ENCODE measurements around the gene LAMC3. TPM values are rescaled to one million over a fixed set of nuclear protein-coding genes. Genes with fewer than 3 reads are reported as not detected.

LAMC3 gene
- polyA plus RNA-seq, 1 of the 3 experiments (the other 2 are of a cell fraction) = 0.07 TPM

GRCh38 chr9:131129183-131129582 lies 120.2 kb downstream of the LAMC3 start:
- 77% methylated on average over 3 of the region's 3 CpGs for WGBS (ENCODE audit: low lambda C conversion rate)
- Histone ChIP-seq H3K9me2 (no peaks in the 10 kb centered on the region), H2AFZ (ENCODE audit: low read depth) (no peak overlapping the region), H3K4me2 (no peak overlapping the region), H3K9me3 (no peaks in the 10 kb centered on the region), H3K4me1 (ENCODE audit: control insufficient read depth in 1 of 2, insufficient read depth in 2 of 2, low read depth in 1 of 2, low read length in 1 of 2) (peaks cover 10% of the 10 kb centered on the region in 2 experiments; a peak in 2 of 4 replicates), H3K36me3 (replicated peaks in 1 of 2; ENCODE audit: control insufficient read depth in 1 of 2, insufficient read depth in 2 of 2, low read length in 1 of 2) (peaks cover 48 to 58% of the 10 kb centered on the region in 2 experiments), H3K4me3 (ENCODE audit: low read depth in 2 of 2, low read length in 1 of 2) (no peak overlapping the region), H4K20me1 (ENCODE audit: insufficient read depth) (no peaks in the 10 kb centered on the region), H3K9ac (no peak overlapping the region), H3K79me2 (ENCODE audit: insufficient read depth) (peaks cover 50% of the 10 kb centered on the region), H3K27me3 (ENCODE audit: insufficient read depth) (no peaks in the 10 kb centered on the region), H3F3A (replicated peaks; ENCODE audit: insufficient read depth) (peaks cover 10% of the 10 kb centered on the region), H3K27ac (ENCODE audit: low read depth in 2 of 2, low read length in 1 of 2) (no peak overlapping the region)
- no peak for DNase-seq
- TF ChIP-seq EP300 (IDR thresholded peaks at IDR 0.05; ENCODE audit: borderline replicate concordance in 1 of 2, low read depth in 1 of 2, low read length in 1 of 2) (no peak), RXRA (IDR thresholded peaks at IDR 0.05; ENCODE audit: borderline replicate concordance, low read depth) (no peak), MXI1 (IDR thresholded peaks at IDR 0.05; ENCODE audit: low read depth, low read length) (no peak), FOSL2 (IDR thresholded peaks at IDR 0.05; ENCODE audit: borderline replicate concordance, low read depth) (no peak), PBX3 (IDR thresholded peaks at IDR 0.05) (no peak), REST (IDR thresholded peaks at IDR 0.05; ENCODE audit: low read depth, low read length) (no peak), ELF1 (IDR thresholded peaks at IDR 0.05) (no peak), RCOR1 (IDR thresholded peaks at IDR 0.05; ENCODE audit: low read length) (no peak), NRF1 (IDR thresholded peaks at IDR 0.05; ENCODE audit: low read depth, low read length) (no peak), SIN3A (IDR thresholded peaks at IDR 0.05; ENCODE audit: borderline replicate concordance, low read depth, low read length) (no peak), SMC3 (IDR thresholded peaks at IDR 0.05; ENCODE audit: low read depth, low read length) (no peak), MEF2A (IDR thresholded peaks at IDR 0.05; ENCODE audit: borderline replicate concordance, low read depth) (no peak), CTCF (IDR thresholded peaks at IDR 0.05) (no peak), TAF1 (IDR thresholded peaks at IDR 0.05; ENCODE audit: borderline replicate concordance, low read depth, low read length) (no peak), MAX (IDR thresholded peaks at IDR 0.05; ENCODE audit: low read depth) (no peak), RFX5 (IDR thresholded peaks at IDR 0.05; ENCODE audit: low read length) (no peak)
- ChIA-PET POLR2A (no interaction called here), CTCF (no interaction called here)

Measured in SK-N-SH (cell line).